SK-N-SH (cell line): ENCODE measurements around the gene TTC39B.

Experiments
- EZH2phosphoT487 ChIP-seq: fragments of 200-600 bp; sonication (generic); IDR thresholded peaks from 2 replicates; pipeline ENCODE4 v1.6.1; 2017; ENCODE audit warnings: low read depth, mixed run types, mild to moderate bottlenecking, antibody characterized with exemption, moderate library complexity, borderline replicate concordance
- GABPA ChIP-seq: IDR thresholded peaks from 2 replicates; pipeline ENCODE4 v1.4.0; 2012; ENCODE audit warnings: low read depth, mild to moderate bottlenecking
- JUND ChIP-seq: IDR thresholded peaks from 2 replicates; pipeline ENCODE4 v1.4.0; 2012
- MEF2A ChIP-seq: IDR thresholded peaks from 2 replicates; pipeline ENCODE4 v1.4.0; 2012; ENCODE audit warnings: low read depth, borderline replicate concordance
- MXI1 ChIP-seq: IDR thresholded peaks from 2 replicates; pipeline ENCODE4 v1.6.1; 2012; ENCODE audit warnings: mild to moderate bottlenecking, low read depth, low read length, improper control_type of control experiment
- POLR2AphosphoS5 ChIP-seq: IDR thresholded peaks from 2 replicates; pipeline ENCODE4 v1.6.1; 2012; ENCODE audit warnings: low read depth, low read length
- SIN3A ChIP-seq: IDR thresholded peaks from 2 replicates; pipeline ENCODE4 v1.6.1; 2012; ENCODE audit warnings: low read depth, mild to moderate bottlenecking, low read length, moderate library complexity, borderline replicate concordance
- TAF1 ChIP-seq: IDR thresholded peaks from 2 replicates; pipeline ENCODE4 v1.6.1; 2012; ENCODE audit warnings: low read depth, mild to moderate bottlenecking, low read length, moderate library complexity, borderline replicate concordance
- TF ChIP-seq, protein P1 (sequence below): fragments of 200-600 bp; sonication (generic); IDR thresholded peaks from 2 replicates; pipeline ENCODE4 v1.6.1; 2017; ENCODE audit warnings: antibody characterized with exemption, mild to moderate bottlenecking, moderate library complexity
- TF ChIP-seq, protein P2 (sequence below): IDR thresholded peaks from 2 replicates; pipeline ENCODE4 v1.4.0; 2012; ENCODE audit warnings: low read depth
- TF ChIP-seq, protein P3 (sequence below): IDR thresholded peaks from 2 replicates; pipeline ENCODE4; 2012

DNA sequence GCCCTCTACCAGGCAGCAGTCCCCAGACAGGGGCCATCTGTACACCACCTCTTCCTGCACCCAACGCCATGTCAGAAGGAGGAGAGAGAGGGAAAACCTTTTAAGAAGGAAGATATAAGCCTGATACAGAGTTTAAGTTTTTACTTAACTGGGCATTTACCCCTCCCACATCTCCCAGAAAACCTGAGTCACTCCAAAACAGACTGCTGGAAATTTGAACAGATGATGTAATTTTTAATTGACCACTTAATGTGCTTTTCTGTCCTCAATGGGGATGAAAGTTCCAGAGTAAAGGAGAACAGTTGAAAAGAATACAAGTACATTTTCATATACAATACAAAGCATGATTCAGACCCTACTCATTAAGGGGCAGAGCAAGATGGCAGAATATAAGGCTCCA lies 63.9 kb downstream of the TTC39B start:
- TF ChIP-seq, protein P1, sequence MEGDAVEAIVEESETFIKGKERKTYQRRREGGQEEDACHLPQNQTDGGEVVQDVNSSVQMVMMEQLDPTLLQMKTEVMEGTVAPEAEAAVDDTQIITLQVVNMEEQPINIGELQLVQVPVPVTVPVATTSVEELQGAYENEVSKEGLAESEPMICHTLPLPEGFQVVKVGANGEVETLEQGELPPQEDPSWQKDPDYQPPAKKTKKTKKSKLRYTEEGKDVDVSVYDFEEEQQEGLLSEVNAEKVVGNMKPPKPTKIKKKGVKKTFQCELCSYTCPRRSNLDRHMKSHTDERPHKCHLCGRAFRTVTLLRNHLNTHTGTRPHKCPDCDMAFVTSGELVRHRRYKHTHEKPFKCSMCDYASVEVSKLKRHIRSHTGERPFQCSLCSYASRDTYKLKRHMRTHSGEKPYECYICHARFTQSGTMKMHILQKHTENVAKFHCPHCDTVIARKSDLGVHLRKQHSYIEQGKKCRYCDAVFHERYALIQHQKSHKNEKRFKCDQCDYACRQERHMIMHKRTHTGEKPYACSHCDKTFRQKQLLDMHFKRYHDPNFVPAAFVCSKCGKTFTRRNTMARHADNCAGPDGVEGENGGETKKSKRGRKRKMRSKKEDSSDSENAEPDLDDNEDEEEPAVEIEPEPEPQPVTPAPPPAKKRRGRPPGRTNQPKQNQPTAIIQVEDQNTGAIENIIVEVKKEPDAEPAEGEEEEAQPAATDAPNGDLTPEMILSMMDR = no peak
- TF ChIP-seq JUND (no peak), EZH2phosphoT487 (no peak), POLR2AphosphoS5 (no peak), SIN3A (no peak), MEF2A (no peak), GABPA (no peak), TAF1 (no peak), MXI1 (no peak)
- TF ChIP-seq, protein P2, sequence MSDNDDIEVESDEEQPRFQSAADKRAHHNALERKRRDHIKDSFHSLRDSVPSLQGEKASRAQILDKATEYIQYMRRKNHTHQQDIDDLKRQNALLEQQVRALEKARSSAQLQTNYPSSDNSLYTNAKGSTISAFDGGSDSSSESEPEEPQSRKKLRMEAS = no peak
- TF ChIP-seq, protein P3, sequence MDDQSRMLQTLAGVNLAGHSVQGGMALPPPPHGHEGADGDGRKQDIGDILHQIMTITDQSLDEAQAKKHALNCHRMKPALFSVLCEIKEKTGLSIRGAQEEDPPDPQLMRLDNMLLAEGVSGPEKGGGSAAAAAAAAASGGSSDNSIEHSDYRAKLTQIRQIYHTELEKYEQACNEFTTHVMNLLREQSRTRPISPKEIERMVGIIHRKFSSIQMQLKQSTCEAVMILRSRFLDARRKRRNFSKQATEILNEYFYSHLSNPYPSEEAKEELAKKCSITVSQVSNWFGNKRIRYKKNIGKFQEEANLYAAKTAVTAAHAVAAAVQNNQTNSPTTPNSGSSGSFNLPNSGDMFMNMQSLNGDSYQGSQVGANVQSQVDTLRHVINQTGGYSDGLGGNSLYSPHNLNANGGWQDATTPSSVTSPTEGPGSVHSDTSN = no peak
